ENCODE results near the gene PPP1CC. TPM values are rescaled to one million over a fixed set of nuclear protein-coding genes. Genes with fewer than 3 reads are reported as not detected.

Gene PPP1CC
- total RNA-seq (2012; rRNA removed) (126 and 169 TPM in 2 replicates), polyA plus RNA-seq (2012; rRNA removed) (59.1 and 71.0 TPM in 2 replicates), Bru-seq, nascent RNA (percentile 88 among the genes with signal in this experiment), BruChase-seq, experiment 1, labeled RNA remaining after a 6-hour chase (percentile 92 among the genes with signal in this experiment), BruChase-seq, experiment 2, labeled RNA remaining after a 2-hour chase (percentile 85 among the genes with signal in this experiment)
- polyA plus RNA-seq (2012; cell fraction: cytosol; rRNA removed) = 36.4 and 45.1 TPM in 2 replicates
- 26.7 and 72.8 TPM in 2 replicates for polyA plus RNA-seq (2012; cell fraction: nucleus; rRNA removed; ENCODE audit: low replicate concordance)
- long read RNA-seq, transcript PPP1CC-202 (8 exons, 1,472 nt) = minor isoform, 6 of 110 reads
- long read RNA-seq, transcript PPP1CC-201 (7 exons, 2,559 nt) = major isoform, 94 of 110 reads
- long read RNA-seq, partial matches to known transcripts = 0 of 110 reads
- long read RNA-seq, other reads (novel, unspliced or antisense) = 9 of 110 reads

DNA sequence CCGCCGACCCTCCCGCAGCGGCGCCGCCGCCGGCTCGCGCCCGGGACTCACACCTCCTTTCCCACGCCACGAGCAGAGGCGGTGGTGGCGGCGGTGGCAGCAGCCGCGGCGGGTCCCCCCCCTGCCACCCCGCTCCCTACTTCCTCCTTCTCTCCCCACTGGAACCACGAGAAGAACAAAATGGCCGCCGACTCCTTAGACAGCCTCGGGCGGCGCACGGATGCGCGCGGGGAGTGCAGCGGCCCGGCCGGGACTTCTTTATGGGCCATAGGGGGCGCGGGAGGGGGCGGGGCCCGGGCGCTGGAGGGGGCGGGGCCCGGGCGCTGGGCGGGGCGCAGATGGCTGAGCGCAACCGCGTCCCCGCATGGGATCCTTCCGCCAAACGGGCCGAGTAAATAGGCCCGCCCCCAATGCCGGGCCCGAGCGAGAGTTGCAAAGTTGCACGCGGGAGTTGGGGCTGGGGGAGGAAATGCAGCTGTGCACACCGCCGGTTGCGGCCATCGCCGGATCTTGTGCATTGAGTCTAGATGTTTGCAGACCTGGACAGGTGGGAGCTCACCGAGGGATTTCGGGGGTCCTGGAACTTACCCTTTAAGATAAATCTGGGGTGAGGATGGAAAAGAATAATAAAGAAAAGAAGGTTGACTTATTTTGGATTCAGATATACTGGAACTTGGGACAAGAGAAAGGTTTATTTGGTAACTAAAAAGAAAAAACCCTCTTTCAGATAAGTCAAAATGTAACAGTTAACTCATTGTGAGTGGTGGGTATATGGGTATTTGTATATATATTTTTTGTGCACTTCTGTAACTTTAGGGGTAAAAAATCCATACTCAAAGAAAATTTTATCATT, at the start of gene PPP1CC:
PPP1CC (minus strand) TSS at position 174 of the 853 bp plus-strand sequence. CDS start 184 bp downstream, outside the sequence.
- in situ Hi-C loops (cut with MboI; ENCODE audit: low sequenced_read_pairs) = no loop called here
- BruUV-seq (replicated peaks) = no TSS peak
- H3K14ac ChIP-seq (replicated peaks; ENCODE audit: low read depth, low read length) = peak within 1 kb of the TSS; percentile 86
- peaks cover 13% of the 10 kb centered on the region for H3K4me1 ChIP-seq (ENCODE audit: control insufficient read depth, insufficient read depth, low read length)
- peak within 1 kb of the TSS; percentile 93 for H2AK9ac ChIP-seq (replicated peaks; ENCODE audit: low read depth, low read length, poor library complexity)
- no peaks in the 10 kb centered on the region for H3K9me3 ChIP-seq (ENCODE audit: control insufficient read depth, insufficient read depth, low read length)
- peak within 1 kb of the TSS; percentile 92 for H3K27ac ChIP-seq (ENCODE audit: insufficient read depth, low read length)
- POLR2A ChIA-PET (ENCODE audit: unreplicated experiment) = no interaction called here
- intact Hi-C loops (cut with micrococcal nuclease) = loop anchor here (1.0 to 5.0 kb wide), 2 partner anchors 131 to 145 kb away; partner anchors contain the start of gene TCTN1
- H2AK5ac ChIP-seq (ENCODE audit: low read depth, low read length) = peak within 1 kb of the TSS; percentile 80
- H3K56ac ChIP-seq (ENCODE audit: extremely low read depth, insufficient read depth, low read length) = peak within 1 kb of the TSS; percentile 77
- no peaks in the 10 kb centered on the region for H3K27me3 ChIP-seq (ENCODE audit: control insufficient read depth, insufficient read depth, low read length)
- DNase-seq = peak; percentile 89
- H2BK20ac ChIP-seq (ENCODE audit: low read depth, low read length) = no peak within 1 kb of the TSS
- H4K8ac ChIP-seq (ENCODE audit: low read depth in 2 of 2, low read length in 2 of 2) = peak within 1 kb of the TSS; percentile 62 to 88
- H2BK120ac ChIP-seq (ENCODE audit: low read depth, low read length) = peak within 1 kb of the TSS; percentile 59; the same call in 1 of the 2 replicates
- H3K79me1 ChIP-seq (ENCODE audit: low read depth in 1 of 2, low read length in 2 of 2) = peaks cover 0 to 16% of the 10 kb centered on the region in 2 experiments; a peak in 2 of 4 replicates
- H3K4me2 ChIP-seq (ENCODE audit: low read depth, low read length) = peak within 1 kb of the TSS; percentile 99
- peaks cover 46% of the 10 kb centered on the region for H4K20me1 ChIP-seq (ENCODE audit: insufficient read depth, low read length)
- no peak within 1 kb of the TSS for H2BK15ac ChIP-seq (ENCODE audit: low read depth, low read length)
- peak within 1 kb of the TSS; percentile 99 for H3K4me3 ChIP-seq (ENCODE audit: insufficient read depth, low read depth, low read length)
- H3K36me3 ChIP-seq (ENCODE audit: control insufficient read depth, insufficient read depth, low read length) = no peaks in the 10 kb centered on the region
- H3K9ac ChIP-seq (ENCODE audit: low read depth, low read length) = peak within 1 kb of the TSS; percentile 93
- peak within 1 kb of the TSS; percentile 84 for H3K23ac ChIP-seq (ENCODE audit: low read depth, low read length)
- H4K5ac ChIP-seq (ENCODE audit: low read depth, low read length) = peak within 1 kb of the TSS; percentile 85
- 0% methylated on average over 3 of the region's 63 CpGs; no CpG with 5 or more reads in 1 of the 2 experiments for WGBS, 2 experiments (ENCODE audit: extremely low coverage in 2 of 2, insufficient read length in 1 of 2)
- peak within 1 kb of the TSS; percentile 72 for H3K18ac ChIP-seq (ENCODE audit: low read depth, low read length)
- dilution Hi-C loops (cut with HindIII; ENCODE audit: low sequenced_read_pairs, unreplicated experiment) = no loop called here
- CTCF ChIA-PET = no interaction called here
- peak within 1 kb of the TSS; percentile 98 for H2AFZ ChIP-seq (replicated peaks; ENCODE audit: low read length, poor library complexity)
- peak within 1 kb of the TSS; percentile 96 for H2BK5ac ChIP-seq (ENCODE audit: low read depth, low read length, poor library complexity, severe bottlenecking)
- peak within 1 kb of the TSS; percentile 81 for H3K4ac ChIP-seq (ENCODE audit: low read depth, low read length)
- peak; percentile 95 for ATAC-seq (ENCODE audit: low read depth)
- H4K91ac ChIP-seq (ENCODE audit: insufficient read depth, low read depth, low read length) = peak within 1 kb of the TSS; percentile 78; the same call in 1 of the 2 replicates
- peaks cover 11% of the 10 kb centered on the region for H3K9me1 ChIP-seq (ENCODE audit: insufficient read depth, low read length)
- no peak for TF ChIP-seq CEBPB (IDR thresholded peaks at IDR 0.05; ENCODE audit: low read depth, low read length)
- TF ChIP-seq MXI1 (IDR thresholded peaks at IDR 0.05; ENCODE audit: borderline replicate concordance, low read depth, low read length) = 0 out of 2 replicates have a peak, but pooled peaks have one; percentile 3
- no peak for TF ChIP-seq SMC3 (IDR thresholded peaks at IDR 0.05; ENCODE audit: low read depth, low read length)
- TF ChIP-seq RCOR1 (IDR thresholded peaks at IDR 0.05; ENCODE audit: insufficient replicate concordance, low read length) = no peak
- TF ChIP-seq POLR2A (IDR thresholded peaks at IDR 0.05; ENCODE audit: low read depth, low read length) = peak; percentile 93
- TF ChIP-seq, protein P1, sequence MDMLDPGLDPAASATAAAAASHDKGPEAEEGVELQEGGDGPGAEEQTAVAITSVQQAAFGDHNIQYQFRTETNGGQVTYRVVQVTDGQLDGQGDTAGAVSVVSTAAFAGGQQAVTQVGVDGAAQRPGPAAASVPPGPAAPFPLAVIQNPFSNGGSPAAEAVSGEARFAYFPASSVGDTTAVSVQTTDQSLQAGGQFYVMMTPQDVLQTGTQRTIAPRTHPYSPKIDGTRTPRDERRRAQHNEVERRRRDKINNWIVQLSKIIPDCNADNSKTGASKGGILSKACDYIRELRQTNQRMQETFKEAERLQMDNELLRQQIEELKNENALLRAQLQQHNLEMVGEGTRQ (IDR thresholded peaks at IDR 0.05; ENCODE audit: low read depth, low read length) = no peak
- no peak for TF ChIP-seq RAD21 (IDR thresholded peaks at IDR 0.05; ENCODE audit: low read length)
- TF ChIP-seq, protein P2, sequence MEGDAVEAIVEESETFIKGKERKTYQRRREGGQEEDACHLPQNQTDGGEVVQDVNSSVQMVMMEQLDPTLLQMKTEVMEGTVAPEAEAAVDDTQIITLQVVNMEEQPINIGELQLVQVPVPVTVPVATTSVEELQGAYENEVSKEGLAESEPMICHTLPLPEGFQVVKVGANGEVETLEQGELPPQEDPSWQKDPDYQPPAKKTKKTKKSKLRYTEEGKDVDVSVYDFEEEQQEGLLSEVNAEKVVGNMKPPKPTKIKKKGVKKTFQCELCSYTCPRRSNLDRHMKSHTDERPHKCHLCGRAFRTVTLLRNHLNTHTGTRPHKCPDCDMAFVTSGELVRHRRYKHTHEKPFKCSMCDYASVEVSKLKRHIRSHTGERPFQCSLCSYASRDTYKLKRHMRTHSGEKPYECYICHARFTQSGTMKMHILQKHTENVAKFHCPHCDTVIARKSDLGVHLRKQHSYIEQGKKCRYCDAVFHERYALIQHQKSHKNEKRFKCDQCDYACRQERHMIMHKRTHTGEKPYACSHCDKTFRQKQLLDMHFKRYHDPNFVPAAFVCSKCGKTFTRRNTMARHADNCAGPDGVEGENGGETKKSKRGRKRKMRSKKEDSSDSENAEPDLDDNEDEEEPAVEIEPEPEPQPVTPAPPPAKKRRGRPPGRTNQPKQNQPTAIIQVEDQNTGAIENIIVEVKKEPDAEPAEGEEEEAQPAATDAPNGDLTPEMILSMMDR (conservative IDR thresholded peaks at IDR 0.05; ENCODE audit: low read depth, low read length) = no peak
- TF ChIP-seq, protein P3, sequence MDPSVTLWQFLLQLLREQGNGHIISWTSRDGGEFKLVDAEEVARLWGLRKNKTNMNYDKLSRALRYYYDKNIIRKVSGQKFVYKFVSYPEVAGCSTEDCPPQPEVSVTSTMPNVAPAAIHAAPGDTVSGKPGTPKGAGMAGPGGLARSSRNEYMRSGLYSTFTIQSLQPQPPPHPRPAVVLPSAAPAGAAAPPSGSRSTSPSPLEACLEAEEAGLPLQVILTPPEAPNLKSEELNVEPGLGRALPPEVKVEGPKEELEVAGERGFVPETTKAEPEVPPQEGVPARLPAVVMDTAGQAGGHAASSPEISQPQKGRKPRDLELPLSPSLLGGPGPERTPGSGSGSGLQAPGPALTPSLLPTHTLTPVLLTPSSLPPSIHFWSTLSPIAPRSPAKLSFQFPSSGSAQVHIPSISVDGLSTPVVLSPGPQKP (IDR thresholded peaks at IDR 0.05; ENCODE audit: borderline replicate concordance, low read depth, low read length) = no peak
- TF ChIP-seq NFE2L2 (IDR thresholded peaks at IDR 0.05; ENCODE audit: low read depth, low read length) = no peak
- no peak for TF ChIP-seq MAFK (IDR thresholded peaks at IDR 0.05; ENCODE audit: low read depth, low read length)
